ENCODE data around the gene TMEM205.
"Not testable (repeated sequence)": the region's sequence is repeated elsewhere in the genome, so short reads cannot be mapped to it uniquely, and the experiment has no call there.

The TMEM205 gene

GRCh38 chr19:11339254-11340098 is 6.6 kb downstream of the TMEM205 start, which contains the start of gene RAB3D:
RAB3D (minus strand) TSS chr19:11339657; CDS start chr19:11337399, 2,258 bp downstream.
- peak; percentile 70 to 84 for DNase-seq (ENCODE audit: low read depth in 2 of 2)

GRCh38 chr19:11338569-11339253 is 7.4 kb downstream of the TMEM205 start:
- no peak for DNase-seq (ENCODE audit: low read depth in 2 of 2)

- DNase-seq (ENCODE audit: low read depth in 2 of 2) = no peak
Observed at GRCh38 chr19:11338121-11338520, 7.9 kb downstream of the TMEM205 start.

GRCh38 chr19:11337080-11337479 is 9.0 kb downstream of the TMEM205 start:
- DNase-seq (ENCODE audit: low read depth in 2 of 2) = no peak

- no peak for DNase-seq (ENCODE audit: low read depth in 2 of 2)
Observed at GRCh38 chr19:11335449-11336146, 10.5 kb downstream of the TMEM205 start.

- DNase-seq (ENCODE audit: low read depth in 2 of 2) = not testable (repeated sequence)
Observed at GRCh38 chr19:11333838-11334237, 12.2 kb downstream of the TMEM205 start.

GRCh38 chr19:11332822-11333221 is 13.2 kb downstream of the TMEM205 start:
- no peak for DNase-seq (ENCODE audit: low read depth in 2 of 2)

- DNase-seq (ENCODE audit: low read depth in 2 of 2) = no peak
Observed at GRCh38 chr19:11331502-11331901, 14.6 kb downstream of the TMEM205 start.

- DNase-seq (ENCODE audit: low read depth in 2 of 2) = no peak
Observed at GRCh38 chr19:11330127-11330526, 15.9 kb downstream of the TMEM205 start.

- DNase-seq (ENCODE audit: low read depth in 2 of 2) = no peak
Observed at GRCh38 chr19:11325544-11325943, 20.5 kb downstream of the TMEM205 start.

GRCh38 chr19:11324748-11325389 is 21.2 kb downstream of the TMEM205 start:
- no peak for DNase-seq (ENCODE audit: low read depth in 2 of 2)

- DNase-seq (ENCODE audit: low read depth in 2 of 2) = no peak
Observed at GRCh38 chr19:11324079-11324661, 21.9 kb downstream of the TMEM205 start.

- DNase-seq (ENCODE audit: low read depth in 2 of 2) = no peak
Observed at GRCh38 chr19:11323601-11324078, 22.4 kb downstream of the TMEM205 start.

- no peak for DNase-seq (ENCODE audit: low read depth in 2 of 2)
Observed at GRCh38 chr19:11322269-11323024, 23.6 kb downstream of the TMEM205 start.

- no peak for DNase-seq (ENCODE audit: low read depth in 2 of 2)
Observed at GRCh38 chr19:11321191-11322126, 24.6 kb downstream of the TMEM205 start.

GRCh38 chr19:11320278-11320995 is 25.6 kb downstream of the TMEM205 start:
- not testable (repeated sequence) for DNase-seq (ENCODE audit: low read depth in 2 of 2)

GRCh38 chr19:11306337-11306736 is 39.7 kb downstream of the TMEM205 start:
- no peak for DNase-seq (ENCODE audit: low read depth in 2 of 2)

- no peak for DNase-seq (ENCODE audit: low read depth in 2 of 2)
Observed at GRCh38 chr19:11304936-11305335, 41.1 kb downstream of the TMEM205 start.

- DNase-seq (ENCODE audit: low read depth in 2 of 2) = no peak
Observed at GRCh38 chr19:11300811-11301120, 45.3 kb downstream of the TMEM205 start.
